GM12878 (cell line): ENCODE measurements around the gene BMI1. TPM values are rescaled to one million over a fixed set of nuclear protein-coding genes. Genes with fewer than 3 reads are reported as not detected.

Source experiments
- ATAC-seq: fragments of 200-7000 bp; cut with Tn5 transposase; 3 replicates; pipeline ENCODE4 v1.9.1; 2020; ENCODE audit warnings: mild to moderate bottlenecking, moderate library complexity
- BruUV-seq: library from RNA; stranded (reverse); fragments of 400-500 nt; replicated peaks from 2 replicates; lab custom pipeline; 2021; lab: Mats Ljungman, UMichigan
- CTCF ChIA-PET: fragments of 300-600 bp; sonication (Branson Sonifier 250); formaldehyde crosslinking; extraction: SDS; loops from one replicate; lab custom pipeline; 2021; ENCODE audit warnings: inconsistent platforms; lab: Yijun Ruan, JAX
- POLR2A ChIA-PET: fragments of 350-600 bp; formaldehyde crosslinking; extraction: SDS; loops from one replicate; lab custom pipeline; 2021; ENCODE audit warnings: inconsistent platforms; lab: Charles Lee
- RAD21 ChIA-PET: fragments of 300-600 bp; sonication (Branson Sonifier 250); formaldehyde crosslinking; loops from one replicate; lab custom pipeline; 2023; ENCODE audit warnings: antibody characterized with exemption; ENCODE audit not compliant: unreplicated experiment; lab: Charles Lee
- SMC1A ChIA-PET: fragments of 300-600 bp; sonication (Branson Sonifier 250); formaldehyde crosslinking; loops from one replicate; lab custom pipeline; 2023; ENCODE audit not compliant: unreplicated experiment, uncharacterized antibody; lab: Charles Lee
- DNase-seq: peaks from one replicate; pipeline ENCODE4 v3.0.0-alpha.2; 2011; ENCODE audit warnings: low read depth, low spot score
- FAIRE-seq: peaks from 3 replicates; lab custom pipeline; 2011; peaks lifted over from hg19 to GRCh38; lab: Jason Lieb, UNC
- H2AFZ ChIP-seq: 2 replicates; pipeline ENCODE4 v1.6.0; 2011; ENCODE audit warnings: low read depth, low read length, control low read depth; ENCODE audit not compliant: control insufficient read depth
- H3K27ac ChIP-seq: 2 replicates; pipeline ENCODE4 v1.5.1; 2011; ENCODE audit warnings: control low read depth; ENCODE audit not compliant: control insufficient read depth, insufficient read depth
- H3K27me3 ChIP-seq, 2 experiments: replicated peaks in 1 of 2; 2 replicates each; pipeline versions ENCODE4 v1.6.0 to v1.6.1; 2011; ENCODE audit warnings: low read length in 1 of 2; ENCODE audit not compliant: control insufficient read depth in 2 of 2, insufficient read depth in 2 of 2
- H3K36me3 ChIP-seq, 2 experiments: 2 replicates each; pipeline ENCODE4 v1.5.1; 2011; ENCODE audit warnings: low read length in 1 of 2; ENCODE audit not compliant: control insufficient read depth in 2 of 2, insufficient read depth in 2 of 2
- H3K4me1 ChIP-seq: 2 replicates; pipeline ENCODE4 v1.6.1; 2011; ENCODE audit warnings: mild to moderate bottlenecking, low read length, moderate library complexity, mixed read lengths; ENCODE audit not compliant: control insufficient read depth, insufficient read depth
- H3K4me2 ChIP-seq: 2 replicates; pipeline ENCODE4 v1.6.0; 2011; ENCODE audit warnings: control low read depth; ENCODE audit not compliant: control insufficient read depth, insufficient read depth
- H3K4me3 ChIP-seq: fragments of 200-600 bp; sonication (generic); 2 replicates; pipeline ENCODE4 v1.5.1; 2016
- H3K79me2 ChIP-seq: 2 replicates; pipeline ENCODE4 v1.6.0; 2011; ENCODE audit warnings: low read length; ENCODE audit not compliant: control insufficient read depth, insufficient read depth
- H3K9ac ChIP-seq: 2 replicates; pipeline ENCODE4 v1.8.0; 2011; ENCODE audit warnings: low read length, control low read depth, mixed read lengths; ENCODE audit not compliant: control insufficient read depth, insufficient read depth
- H3K9me3 ChIP-seq: replicated peaks from 3 replicates; pipeline ENCODE4 v1.5.1; 2011; ENCODE audit warnings: mild to moderate bottlenecking, low read length; ENCODE audit not compliant: control insufficient read depth, insufficient read depth
- H4K20me1 ChIP-seq: 2 replicates; pipeline ENCODE4 v1.6.0; 2011; ENCODE audit not compliant: control insufficient read depth, insufficient read depth
- CHD1 ChIP-seq: IDR thresholded peaks from 2 replicates; pipeline ENCODE4 v1.6.1; 2012; ENCODE audit warnings: low read depth, low read length, improper control_type of control experiment
- EED ChIP-seq: sonication (generic); IDR thresholded peaks from 2 replicates; pipeline ENCODE4 v1.6.1; 2016; ENCODE audit warnings: antibody characterized with exemption, low read depth
- RFX5 ChIP-seq: IDR thresholded peaks from 2 replicates; pipeline ENCODE4 v1.6.1; 2011; ENCODE audit warnings: low read depth, low read length, improper control_type of control experiment
- RUNX3 ChIP-seq: IDR thresholded peaks from 2 replicates; pipeline ENCODE4 v1.6.1; 2012; ENCODE audit warnings: low read length, inconsistent platforms
- WGBS: methylation state at CpG from one replicate; pipeline ENCODE4 v1.1.6; 2016; ENCODE audit warnings: low lambda C conversion rate; ENCODE audit not compliant: insufficient replicate concordance, insufficient coverage; ENCODE audit errors: missing lambda C conversion rate; 5-methylcytosine and 5-hydroxymethylcytosine counted together
- in situ Hi-C: fragments of 300-500 bp; cut with MboI; formaldehyde crosslinking; loops from 9 replicates; pipeline ENCODE4 v1.14.3; 2018; ENCODE audit warnings: mixed read lengths
- intact Hi-C: fragments of 100-400 bp; cut with micrococcal nuclease; formaldehyde crosslinking; loops from one replicate; pipeline ENCODE4 v1.14.2; 2022; ENCODE audit not compliant: unreplicated experiment
- polyA plus RNA-seq, 11 experiments: library from polyadenylated mRNA; depleted of rRNA in 4 of 11; unstranded in 6 of 11; stranded (reverse) in 5 of 11; fragments of >200 nt; fragmentation: Nextera tagmentation in 4 of 11; fragmentation: Illumina TruSeq in 1 of 11; extraction: Ambion mirVana in 4 of 11; extraction: Trizol in 1 of 11; gene quantifications; 1 replicate in 1 of 11; 2 replicates in 10 of 11; pipeline versions ENCODE4 v1.2.1 to v1.2.3, GENCODE V29; 2011 to 2016; ENCODE audit warnings: inconsistent platforms in 2 of 11, missing spikeins in 2 of 11, low read depth in 1 of 11
- total RNA-seq, 4 experiments: library from RNA; depleted of rRNA in 3 of 4; stranded (reverse); fragments of >200 nt in 3 of 4; fragmentation: Illumina TruSeq in 1 of 4; extraction: Trizol in 1 of 4; gene quantifications; 2 replicates each; pipeline versions ENCODE4 v1.2.1 to v1.2.3, GENCODE V29; 2013 to 2021
- TF ChIP-seq, protein P1 (sequence below): fragments of 450-650 bp; IDR thresholded peaks from 2 replicates; pipeline ENCODE4 v1.6.1; 2017; ENCODE audit warnings: borderline replicate concordance
- TF ChIP-seq, protein P2 (sequence below): fragments of 450-650 bp; IDR thresholded peaks from 2 replicates; pipeline ENCODE4 v1.6.1; 2018; ENCODE audit warnings: borderline replicate concordance, mild to moderate bottlenecking; ENCODE audit not compliant: partially characterized antibody
- TF ChIP-seq, protein P3 (sequence below): IDR thresholded peaks from 2 replicates; pipeline ENCODE4 v1.6.1; 2012; ENCODE audit warnings: mild to moderate bottlenecking, low read depth, low read length

The BMI1 gene
- total and polyA plus RNA-seq, 10 of the 15 experiments (the other 5 are each of a cell fraction or from before 2014, with no cell fraction given): 8.0 to 49.7 (median 25.8) TPM

DNA sequence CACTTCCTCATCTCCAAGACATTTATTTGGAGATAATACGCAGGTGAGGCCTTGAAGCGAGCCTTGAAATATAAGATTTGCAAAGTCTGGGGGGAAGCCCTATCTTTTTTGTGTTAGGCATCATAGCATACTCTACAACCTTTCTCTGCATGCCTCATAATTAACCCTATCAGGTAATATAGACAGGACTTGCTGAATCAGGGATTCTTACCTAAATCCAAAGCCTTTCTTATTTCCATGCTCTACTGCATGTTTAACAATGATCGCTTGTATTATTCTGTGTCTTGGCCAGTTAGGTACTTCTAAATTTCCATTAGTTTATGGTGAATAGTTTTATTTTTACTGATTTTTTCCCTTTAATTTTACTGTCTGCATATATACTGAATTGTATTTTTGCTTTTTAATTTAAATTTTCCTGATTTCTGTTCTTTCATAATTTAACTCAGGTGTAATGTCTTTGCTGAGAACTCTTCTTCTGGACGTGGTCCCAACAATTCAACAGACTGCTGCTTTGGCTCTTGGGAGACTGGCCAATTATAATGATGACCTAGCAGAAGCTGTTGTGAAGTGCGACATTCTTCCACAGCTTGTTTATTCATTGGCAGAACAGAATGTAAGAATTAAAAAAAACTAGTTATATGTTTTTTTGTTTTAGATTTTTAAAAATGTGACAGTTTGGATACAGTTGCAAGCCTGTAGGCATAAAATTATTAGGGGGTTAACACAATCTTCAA, 43.7 kb downstream of the BMI1 start:
- H3K79me2 ChIP-seq: no peaks in the 10 kb centered on the region
- no TSS peak for BruUV-seq
- ChIA-PET RAD21 (interaction anchor here (1.0 to 1.7 kb wide), 2 partner anchors 24 to 371 kb away, joined by 3 to 4 read pairs; no protein-coding TSS in a partner anchor), CTCF (interaction anchor here (1.5 kb wide), 1 partner anchor 15 kb away, joined by 6 read pairs; no protein-coding TSS in a partner anchor)
- TF ChIP-seq, protein P1, sequence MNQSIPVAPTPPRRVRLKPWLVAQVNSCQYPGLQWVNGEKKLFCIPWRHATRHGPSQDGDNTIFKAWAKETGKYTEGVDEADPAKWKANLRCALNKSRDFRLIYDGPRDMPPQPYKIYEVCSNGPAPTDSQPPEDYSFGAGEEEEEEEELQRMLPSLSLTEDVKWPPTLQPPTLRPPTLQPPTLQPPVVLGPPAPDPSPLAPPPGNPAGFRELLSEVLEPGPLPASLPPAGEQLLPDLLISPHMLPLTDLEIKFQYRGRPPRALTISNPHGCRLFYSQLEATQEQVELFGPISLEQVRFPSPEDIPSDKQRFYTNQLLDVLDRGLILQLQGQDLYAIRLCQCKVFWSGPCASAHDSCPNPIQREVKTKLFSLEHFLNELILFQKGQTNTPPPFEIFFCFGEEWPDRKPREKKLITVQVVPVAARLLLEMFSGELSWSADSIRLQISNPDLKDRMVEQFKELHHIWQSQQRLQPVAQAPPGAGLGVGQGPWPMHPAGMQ: no peak
- TF ChIP-seq EED: no peak
- no peak for TF ChIP-seq RFX5
- TF ChIP-seq CHD1: no peak
- TF ChIP-seq RUNX3: no peak
- TF ChIP-seq, protein P2, sequence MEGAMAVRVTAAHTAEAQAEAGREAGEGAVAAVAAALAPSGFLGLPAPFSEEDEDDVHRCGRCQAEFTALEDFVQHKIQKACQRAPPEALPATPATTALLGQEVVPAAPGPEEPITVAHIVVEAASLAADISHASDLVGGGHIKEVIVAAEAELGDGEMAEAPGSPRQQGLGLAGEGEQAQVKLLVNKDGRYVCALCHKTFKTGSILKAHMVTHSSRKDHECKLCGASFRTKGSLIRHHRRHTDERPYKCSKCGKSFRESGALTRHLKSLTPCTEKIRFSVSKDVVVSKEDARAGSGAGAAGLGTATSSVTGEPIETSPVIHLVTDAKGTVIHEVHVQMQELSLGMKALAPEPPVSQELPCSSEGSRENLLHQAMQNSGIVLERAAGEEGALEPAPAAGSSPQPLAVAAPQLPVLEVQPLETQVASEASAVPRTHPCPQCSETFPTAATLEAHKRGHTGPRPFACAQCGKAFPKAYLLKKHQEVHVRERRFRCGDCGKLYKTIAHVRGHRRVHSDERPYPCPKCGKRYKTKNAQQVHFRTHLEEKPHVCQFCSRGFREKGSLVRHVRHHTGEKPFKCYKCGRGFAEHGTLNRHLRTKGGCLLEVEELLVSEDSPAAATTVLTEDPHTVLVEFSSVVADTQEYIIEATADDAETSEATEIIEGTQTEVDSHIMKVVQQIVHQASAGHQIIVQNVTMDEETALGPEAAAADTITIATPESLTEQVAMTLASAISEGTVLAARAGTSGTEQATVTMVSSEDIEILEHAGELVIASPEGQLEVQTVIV: no peak
- TF ChIP-seq, protein P3, sequence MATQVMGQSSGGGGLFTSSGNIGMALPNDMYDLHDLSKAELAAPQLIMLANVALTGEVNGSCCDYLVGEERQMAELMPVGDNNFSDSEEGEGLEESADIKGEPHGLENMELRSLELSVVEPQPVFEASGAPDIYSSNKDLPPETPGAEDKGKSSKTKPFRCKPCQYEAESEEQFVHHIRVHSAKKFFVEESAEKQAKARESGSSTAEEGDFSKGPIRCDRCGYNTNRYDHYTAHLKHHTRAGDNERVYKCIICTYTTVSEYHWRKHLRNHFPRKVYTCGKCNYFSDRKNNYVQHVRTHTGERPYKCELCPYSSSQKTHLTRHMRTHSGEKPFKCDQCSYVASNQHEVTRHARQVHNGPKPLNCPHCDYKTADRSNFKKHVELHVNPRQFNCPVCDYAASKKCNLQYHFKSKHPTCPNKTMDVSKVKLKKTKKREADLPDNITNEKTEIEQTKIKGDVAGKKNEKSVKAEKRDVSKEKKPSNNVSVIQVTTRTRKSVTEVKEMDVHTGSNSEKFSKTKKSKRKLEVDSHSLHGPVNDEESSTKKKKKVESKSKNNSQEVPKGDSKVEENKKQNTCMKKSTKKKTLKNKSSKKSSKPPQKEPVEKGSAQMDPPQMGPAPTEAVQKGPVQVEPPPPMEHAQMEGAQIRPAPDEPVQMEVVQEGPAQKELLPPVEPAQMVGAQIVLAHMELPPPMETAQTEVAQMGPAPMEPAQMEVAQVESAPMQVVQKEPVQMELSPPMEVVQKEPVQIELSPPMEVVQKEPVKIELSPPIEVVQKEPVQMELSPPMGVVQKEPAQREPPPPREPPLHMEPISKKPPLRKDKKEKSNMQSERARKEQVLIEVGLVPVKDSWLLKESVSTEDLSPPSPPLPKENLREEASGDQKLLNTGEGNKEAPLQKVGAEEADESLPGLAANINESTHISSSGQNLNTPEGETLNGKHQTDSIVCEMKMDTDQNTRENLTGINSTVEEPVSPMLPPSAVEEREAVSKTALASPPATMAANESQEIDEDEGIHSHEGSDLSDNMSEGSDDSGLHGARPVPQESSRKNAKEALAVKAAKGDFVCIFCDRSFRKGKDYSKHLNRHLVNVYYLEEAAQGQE: no peak
- TF ChIP-seq, all 136 proteins: peak for 0
- Histone ChIP-seq H3K27ac (no peak overlapping the region), H3K9ac (no peak overlapping the region), H2AFZ (no peak overlapping the region), H3K36me3 (no peaks in the 10 kb centered on the region), H3K4me2 (no peak overlapping the region), H3K4me3 (no peak overlapping the region), H4K20me1 (no peaks in the 10 kb centered on the region), H3K27me3 (no peaks in the 10 kb centered on the region), H3K4me1 (peaks cover 13% of the 10 kb centered on the region), H3K9me3 (no peaks in the 10 kb centered on the region)
- POLR2A ChIA-PET: no interaction called here
- SMC1A ChIA-PET: interaction anchor here (0.6 to 2.3 kb wide), 3 partner anchors 14 to 210 kb away, joined by 3 to 9 read pairs (median 4); no protein-coding TSS in a partner anchor
- in situ Hi-C loops: no loop called here
- intact Hi-C loops: no loop called here
- ATAC-seq (no peak), DNase-seq (no peak), FAIRE-seq (no peak)
- WGBS: 88% methylated on average over 5 of the region's 5 CpGs
